HPDE6-E6E7 (cell line): Measurements from ENCODE around the gene IFNG.
"Not testable (repeated sequence)": the region's sequence is repeated elsewhere in the genome, so short reads cannot be mapped to it uniquely, and the experiment has no call there.

ENCODE experiments used
- DNase-seq: peaks from one replicate; pipeline ENCODE4 v3.0.0; 2011; ENCODE audit warnings: missing footprints; ENCODE audit errors: extremely low spot score

The IFNG gene

DNA sequence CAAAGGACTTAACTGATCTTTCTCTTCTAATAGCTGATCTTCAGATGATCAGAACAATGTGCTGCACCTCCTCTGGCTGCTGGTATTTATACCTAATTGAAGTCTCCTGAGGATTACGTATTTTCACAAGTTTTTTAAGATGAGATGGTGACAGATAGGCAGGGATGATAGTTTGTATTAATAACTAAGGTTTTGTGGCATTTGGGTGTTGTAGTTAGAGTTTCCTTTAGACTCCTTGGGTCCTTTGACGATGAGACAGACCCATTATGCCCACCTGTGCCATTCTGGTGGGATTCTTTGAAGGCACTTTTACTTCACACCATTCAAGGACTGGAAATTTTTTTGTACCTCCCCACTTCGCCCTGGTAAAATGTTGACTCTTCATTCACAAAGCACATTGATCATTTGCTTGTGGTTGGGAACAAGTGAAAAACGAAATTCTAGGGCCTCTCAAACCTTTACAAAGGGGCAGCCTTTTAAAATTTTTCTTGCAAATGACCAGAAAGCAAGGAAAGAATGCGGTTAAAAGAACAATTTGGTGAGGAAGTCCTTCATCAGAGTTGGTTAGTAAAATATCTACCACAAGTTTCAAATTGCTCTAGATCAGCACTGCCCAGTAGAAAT lies at the start of gene IFNG:
IFNG (minus strand) TSS at position 60 of the 624 bp plus-strand sequence. CDS start 125 bp downstream, outside the sequence.
- DNase-seq, result no peak

DNA sequence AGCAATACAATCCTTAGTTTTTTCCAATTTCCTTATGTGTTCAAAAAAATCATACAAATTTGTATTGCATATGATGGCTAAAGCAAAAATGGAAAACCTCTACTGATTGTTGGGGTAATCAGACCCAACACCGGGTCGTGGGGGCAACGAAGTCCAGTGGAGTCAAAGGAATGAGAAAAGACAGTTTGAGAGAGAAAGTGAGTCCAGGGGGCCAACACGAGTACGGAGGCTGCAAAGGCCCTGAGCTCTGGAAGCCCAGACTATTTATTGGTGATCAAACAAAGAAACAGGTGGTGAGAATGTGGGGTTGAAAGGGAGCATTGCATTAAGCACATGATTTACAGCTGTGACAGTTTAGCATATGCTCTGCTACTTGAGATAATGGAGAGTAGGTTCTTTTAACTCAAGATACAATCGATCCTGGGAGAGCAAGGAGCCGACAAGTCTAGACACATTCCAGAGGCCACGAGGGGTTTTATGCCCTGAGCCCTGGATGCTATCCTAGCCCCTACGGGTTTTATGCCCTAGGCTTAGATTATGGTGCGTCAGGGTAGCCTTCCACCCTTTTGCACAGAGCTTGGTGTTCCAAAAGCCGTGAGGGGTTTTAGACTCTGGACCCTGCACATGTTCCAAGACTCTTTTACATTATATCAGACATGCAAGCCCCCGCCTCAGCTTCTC lies 49.6 kb upstream of the IFNG start:
- not testable (repeated sequence) for DNase-seq

DNA sequence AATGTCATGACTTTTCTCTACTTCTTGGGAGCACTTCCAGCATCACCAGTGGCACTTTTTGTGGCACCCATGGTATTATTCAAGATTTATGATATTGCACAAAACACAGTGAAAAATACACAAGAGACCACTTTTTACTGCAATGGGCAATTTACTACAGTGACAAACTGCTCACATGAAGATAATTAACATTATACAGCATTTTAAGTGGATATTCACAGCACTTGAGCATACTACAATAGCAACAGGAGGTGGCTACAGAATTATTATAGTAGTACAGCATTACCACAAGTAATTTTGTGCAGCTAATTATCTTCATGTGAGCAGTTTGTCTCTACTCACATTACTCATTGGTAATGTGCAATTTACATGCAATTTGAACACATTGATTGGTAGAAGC lies 47.7 kb upstream of the IFNG start:
- no peak for DNase-seq

DNA sequence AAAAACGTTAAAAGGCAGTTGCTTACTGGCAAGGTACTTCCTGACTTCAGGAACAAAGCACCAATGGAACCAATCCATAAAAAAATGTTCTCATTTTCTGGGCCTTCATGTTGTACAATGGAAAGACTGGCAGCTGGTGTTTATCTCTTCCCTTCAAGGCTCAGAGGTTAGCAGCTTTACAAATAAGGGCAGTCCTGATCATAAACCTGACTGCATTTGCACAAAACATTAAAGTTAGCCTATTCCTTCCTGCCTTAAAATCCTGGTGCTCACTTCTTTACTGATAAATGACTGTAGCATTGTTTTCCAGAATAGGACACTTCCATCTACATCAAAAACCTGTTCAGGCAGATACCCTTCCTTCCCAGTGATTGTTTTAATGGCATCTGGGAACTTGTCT lies 46.9 kb upstream of the IFNG start:
- DNase-seq, result no peak

DNA sequence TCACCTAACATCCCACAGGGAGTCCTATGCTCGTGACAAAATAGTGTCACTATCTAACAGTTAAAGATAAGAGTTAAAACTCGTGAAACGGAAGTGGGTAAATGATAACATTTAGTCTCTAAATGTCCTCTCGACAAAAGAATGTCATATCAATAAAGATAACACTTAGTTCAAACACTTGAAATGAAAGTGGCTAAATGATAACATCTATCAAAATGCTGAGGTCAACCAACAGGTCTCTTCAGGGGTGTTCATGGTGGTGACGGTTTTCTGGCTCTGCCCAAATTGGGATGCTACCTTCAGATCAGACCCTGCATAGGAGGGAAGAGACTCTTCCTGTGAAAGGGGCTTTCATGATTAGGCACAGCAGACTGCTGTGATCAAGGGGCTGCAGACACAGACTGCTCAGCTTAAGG lies 43.9 kb upstream of the IFNG start:
- no peak for DNase-seq

DNA sequence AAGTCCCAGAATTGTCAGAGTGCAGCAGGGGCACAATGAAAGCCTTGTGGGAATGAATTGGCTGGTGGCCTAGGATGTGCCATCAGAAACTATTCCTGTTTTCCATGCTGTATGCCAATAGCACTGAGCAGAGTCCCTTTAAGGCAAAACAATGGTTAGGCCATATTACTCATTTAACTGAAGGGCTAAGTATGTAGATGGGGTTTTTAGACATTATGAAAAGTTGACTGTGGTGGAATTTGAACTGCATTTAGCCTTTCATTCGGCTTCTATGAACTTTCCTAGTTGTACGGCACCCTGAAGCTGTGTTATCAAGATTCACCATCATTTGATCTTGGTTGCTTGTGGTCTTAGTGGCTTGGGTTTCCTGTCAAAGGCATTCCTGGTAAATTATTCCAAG lies 41.3 kb upstream of the IFNG start:
- DNase-seq, result no peak

DNA sequence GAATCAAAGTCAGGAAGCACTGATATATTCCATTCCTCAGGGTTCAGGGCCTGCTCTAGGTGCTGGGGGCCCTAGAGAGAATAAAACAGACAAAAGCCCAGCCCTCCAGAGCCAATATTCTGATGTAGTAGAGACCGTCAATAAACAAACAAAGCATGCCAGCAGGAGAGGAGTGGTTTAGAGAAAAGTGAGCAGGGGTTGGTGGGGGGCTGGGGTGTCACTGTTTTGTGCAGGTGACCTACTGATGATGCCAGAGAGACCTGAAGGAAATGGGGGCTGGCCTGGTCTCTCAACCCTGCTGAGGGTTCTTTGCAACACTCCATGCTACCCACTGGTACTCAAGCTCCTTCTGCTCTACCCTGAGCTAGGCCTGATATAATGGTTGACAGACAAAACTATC lies 39.6 kb upstream of the IFNG start:
- no peak for DNase-seq

DNA sequence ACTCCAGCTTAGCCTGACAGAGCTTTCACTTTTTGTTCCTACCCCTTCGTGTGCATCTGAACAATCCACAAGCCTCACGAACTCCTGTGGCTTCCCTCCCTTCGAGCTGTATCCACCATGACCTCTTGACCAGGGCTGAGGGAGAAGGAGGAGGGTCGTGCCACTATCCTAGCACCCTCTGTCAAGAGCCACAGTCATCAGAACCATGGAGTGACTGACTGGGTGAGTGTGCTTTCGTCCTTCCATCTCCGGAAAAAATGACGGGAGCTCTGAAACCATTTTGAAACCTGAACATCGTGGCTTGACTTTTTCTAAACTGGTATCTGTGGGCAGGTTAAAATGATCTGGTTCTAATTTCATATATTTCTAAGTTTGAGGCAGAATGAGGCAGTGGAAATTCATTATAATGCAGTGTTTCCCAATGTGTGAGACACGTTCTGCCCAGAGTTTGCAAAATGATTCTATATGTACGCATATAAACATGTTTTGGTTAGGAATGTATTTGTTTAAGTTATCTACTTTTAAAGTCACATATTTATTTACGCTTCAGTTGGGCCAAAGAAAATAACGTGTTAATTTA lies 39.1 kb upstream of the IFNG start:
- DNase-seq, result no peak

DNA sequence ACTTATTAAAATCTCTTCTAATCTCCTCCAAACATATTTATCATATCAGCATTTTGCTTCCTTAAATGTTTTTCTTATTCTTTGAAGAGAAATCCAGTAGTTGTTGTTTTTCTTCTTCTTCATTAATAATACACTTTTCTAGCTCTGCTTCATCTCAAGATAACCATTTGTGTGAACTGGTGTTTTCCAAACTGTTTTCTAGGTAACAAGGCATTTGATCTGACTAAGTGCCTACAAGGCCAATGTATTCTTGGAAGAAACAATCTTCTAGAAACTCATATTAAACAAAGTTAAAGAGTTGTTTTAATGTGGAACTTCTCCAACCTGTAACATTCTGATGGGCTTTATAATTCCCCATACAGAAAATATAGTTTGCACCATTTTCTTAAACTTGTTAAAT lies 30.8 kb upstream of the IFNG start:
- DNase-seq, result no peak

DNA sequence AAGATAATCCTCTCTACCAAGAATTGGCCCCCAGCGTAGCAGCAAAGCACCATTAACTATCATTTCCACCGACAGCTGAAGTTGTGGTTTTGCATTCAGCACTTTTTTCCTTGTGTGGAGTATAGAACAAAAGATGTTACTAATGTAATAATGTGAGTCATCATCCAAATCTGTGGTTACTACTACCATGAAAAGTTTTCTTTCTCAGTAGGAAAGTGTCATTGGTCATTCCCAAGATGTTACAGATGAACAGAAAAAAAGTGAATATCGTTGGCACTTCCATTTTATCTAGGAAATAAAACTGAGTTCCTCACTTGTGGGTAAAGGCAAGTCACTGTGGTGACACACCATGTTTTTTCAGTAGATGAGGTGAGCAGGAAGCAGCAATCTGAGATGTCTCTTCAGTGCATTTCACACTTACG lies 30.3 kb upstream of the IFNG start:
- DNase-seq, result peak; percentile 76

DNA sequence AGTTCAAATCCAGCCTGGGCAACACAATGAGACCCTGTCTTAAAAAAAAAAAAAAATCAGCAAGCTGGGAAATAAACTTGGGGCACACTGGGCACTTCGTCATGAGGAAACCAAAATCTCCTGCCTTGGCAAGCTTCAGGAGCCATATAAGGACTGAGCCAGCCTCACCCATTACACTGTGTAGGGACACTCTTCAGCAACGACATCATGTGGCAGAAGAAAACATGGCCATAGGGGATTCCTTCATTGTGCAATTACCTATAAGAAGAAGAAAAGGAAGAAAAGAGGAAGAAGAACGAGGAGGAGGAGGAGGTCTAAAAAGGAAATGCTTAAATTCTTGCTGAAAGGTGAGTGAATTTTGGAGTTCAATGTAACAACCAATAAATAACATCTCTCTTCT lies 26.1 kb upstream of the IFNG start:
- DNase-seq, result no peak

DNA sequence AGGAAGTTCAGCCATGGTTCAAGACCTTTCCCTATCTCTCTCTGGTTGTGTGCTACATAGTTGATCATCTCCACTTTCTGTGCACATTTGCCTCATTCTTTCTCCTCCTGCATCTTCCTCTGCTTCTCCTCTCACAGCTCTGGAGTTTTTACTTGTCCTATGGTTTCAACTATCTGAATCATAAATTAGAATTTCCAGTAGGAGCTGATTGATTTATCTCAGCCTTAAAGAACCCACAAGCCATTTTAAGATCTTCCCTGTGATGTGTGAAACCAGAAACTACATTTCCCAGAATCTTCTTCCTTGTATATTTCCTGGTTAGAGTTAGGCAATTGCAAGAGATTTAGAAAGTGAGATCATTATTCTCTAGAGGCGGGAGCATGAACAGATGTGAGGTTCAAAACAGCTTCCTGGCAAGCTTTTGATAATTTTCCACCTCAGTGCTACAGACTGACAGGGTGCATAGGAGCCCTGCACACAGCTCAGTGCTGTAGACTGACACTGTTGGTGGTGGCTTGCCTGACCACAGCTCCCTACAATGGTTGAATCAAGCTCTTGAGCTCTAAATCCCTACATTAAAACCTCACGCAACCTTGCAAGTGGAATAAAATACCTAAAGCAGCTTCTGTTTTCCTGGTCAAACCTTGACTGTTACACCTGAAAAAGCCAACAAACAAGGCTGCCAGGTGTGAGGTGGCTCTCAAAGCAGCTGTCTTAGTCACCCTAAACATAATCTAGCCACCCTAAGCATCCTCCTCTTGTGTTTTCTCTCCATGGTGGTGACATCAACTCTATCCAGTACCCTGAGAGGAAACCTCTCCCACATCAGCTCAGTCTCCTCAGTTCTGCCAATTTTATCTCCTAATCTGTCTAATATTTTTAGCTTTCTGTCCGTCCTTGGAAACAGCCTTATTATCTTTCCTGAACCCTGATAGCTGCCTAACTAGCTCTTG lies 21.5 kb upstream of the IFNG start:
- DNase-seq, result no peak

DNA sequence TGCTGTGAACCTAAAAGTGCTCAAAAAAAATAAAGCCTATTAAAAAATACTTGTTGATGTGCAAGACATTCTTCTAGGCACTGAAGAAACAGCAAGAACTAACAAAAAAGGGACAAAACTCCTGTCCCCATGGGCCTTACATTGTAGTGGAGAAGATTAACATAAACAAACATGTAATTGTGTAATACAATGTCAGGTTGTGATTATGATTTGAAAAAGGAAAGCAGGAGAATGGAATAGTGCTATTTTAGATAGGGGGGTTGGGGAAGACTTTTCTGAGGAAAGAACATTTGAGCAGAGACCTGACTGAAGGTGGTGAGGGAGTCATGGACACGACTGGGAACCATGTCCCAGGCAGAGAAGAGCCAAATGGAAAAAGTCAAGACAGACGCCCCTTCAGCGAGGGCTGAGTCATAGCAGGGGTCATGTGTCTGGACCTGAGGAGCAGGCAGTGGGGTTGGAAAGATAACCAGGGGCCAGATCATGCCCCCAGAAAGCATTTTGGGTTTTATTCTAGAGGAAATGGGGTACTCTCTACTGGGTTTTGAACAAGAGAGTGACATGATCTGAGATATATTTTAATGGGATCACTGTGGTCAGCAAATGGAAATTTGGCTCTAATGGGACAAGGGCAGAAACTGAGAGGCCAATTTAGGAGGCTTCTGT lies 19.4 kb upstream of the IFNG start:
- no peak for DNase-seq

DNA sequence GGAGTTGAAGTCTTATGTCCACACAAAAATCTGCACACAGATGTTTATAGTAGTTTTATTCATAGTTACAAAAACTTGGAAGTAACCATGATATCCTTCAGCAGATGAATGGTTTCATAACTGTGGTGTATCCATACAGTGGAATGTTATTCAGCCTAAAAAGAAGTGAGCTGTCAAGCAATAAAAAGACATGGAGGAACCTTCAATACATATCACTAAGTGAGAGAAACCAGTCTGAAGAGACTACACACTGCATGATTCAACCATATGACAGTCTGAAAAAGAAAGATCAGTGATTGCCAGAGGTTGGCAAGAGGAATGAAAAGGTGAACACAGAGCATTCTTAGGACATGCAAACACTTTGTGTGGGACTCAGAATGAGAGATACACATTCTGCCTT lies 18.6 kb upstream of the IFNG start:
- DNase-seq, result no peak

DNA sequence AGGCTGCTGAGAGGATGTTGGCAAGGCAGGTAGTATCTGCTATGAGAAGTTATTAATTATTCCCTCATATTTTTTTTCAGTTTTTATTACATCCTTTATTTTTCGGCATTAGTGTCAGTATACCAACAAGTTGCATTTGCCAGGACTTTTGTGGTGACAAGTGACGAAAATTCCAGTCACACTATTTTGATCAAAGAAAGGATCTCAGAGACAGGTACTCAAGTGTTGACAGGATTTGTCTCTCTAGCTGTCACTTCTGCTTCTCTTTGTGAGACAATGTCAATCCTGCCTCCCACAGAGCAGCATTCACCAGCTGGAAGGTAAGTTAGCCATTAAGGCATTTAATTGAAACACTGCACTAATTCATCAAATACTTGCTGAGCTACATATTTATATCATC lies 18.0 kb upstream of the IFNG start:
- DNase-seq, result no peak

DNA sequence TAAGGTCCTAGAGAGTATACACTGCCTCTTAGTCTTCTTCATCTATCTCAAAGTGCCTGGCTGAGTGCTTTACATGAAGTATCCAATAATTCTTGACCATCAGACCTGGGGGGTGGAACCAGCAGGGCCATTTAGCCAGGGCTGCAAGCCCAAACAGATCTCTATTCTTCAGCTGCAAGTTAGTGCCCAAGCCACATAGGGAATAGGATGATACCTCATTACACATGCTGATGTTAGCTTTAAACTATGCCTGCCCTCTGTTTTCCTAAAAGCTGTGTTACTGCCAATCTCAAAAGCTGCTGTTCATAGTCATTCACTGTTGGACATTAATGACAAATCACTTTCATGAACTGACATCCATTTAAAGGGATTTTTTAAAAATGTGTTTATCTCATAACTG lies 16.7 kb upstream of the IFNG start:
- DNase-seq, result no peak

DNA sequence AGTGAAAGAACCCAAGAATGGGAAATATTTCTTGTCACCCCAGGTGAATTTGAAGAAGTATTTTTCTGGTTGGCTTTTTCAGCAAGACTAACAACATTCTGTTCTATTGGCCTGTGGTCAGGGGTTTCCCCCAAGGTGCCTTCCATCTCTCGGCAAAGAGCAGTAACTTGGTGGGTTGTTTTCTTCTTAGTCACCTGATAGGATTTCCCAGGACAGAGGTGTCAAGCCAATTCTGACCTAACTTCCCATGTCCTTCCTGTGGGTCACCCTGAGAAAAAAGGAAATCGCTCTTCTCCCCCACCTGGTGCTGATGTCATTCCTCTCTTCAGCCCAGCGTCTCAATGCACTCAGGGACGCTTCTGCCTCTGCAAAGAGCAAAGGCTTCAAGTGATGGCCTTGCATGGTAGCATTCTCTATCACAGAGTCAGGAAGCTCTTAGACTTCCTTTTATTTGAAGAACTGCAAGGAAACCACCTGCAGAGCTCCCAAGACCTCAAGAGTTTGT lies 16.1 kb upstream of the IFNG start:
- DNase-seq, result no peak

DNA sequence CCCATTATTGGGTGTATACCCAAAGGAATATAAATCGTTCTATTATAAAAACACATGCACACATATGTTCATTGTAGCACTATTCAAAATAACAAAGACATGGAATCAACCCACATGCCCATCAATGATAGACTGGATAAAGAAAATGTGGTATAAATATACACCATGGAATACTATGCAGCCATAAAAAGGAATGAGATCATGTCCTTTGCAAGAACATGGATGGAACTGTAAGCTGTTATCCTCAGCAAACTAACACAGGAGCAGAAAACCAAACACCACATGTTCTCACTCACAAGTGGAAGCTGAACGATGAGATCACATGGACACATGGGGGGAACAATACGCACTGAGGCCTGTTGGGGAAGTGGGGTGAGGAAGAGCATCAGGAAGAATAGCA lies 15.2 kb upstream of the IFNG start:
- not testable (repeated sequence) for DNase-seq

DNA sequence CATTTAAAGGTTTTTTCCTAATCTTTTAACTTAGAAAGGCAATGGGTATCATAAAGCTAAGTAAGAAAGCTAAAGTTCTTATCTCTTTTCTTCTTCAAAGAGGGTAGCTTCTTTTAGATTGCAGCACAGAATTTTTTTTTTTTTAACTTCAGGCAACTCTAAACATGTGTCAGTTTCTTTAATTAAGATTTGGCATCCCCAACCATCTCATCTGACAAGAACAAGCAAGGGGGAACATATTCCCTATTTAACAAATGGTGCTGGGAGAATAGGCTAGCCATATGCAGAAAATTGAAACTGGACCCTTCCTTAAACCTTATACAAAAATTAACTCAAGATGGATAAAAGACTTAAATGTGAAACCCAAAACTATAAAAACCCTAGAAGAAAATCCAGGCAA lies 14.3 kb upstream of the IFNG start:
- DNase-seq, result no peak

DNA sequence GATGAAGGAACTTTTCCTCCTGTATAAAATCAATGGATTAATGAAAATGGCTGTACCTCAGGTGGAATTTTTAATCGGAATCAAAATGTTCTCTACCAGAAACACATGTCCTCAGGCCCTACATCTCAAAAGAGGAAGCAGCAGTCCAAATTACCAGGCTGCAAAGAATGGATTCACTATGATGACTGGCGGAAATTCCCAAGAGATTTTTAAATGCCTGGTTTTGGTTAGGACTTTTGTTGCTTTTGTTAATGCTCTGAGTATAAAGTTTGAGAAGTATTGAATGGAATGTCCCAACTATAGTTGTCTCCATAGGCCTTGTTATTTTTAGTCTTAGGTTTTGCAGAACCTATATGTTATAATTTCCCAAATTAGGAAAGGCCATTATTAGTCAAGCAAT lies 11.2 kb upstream of the IFNG start:
- DNase-seq, result no peak

DNA sequence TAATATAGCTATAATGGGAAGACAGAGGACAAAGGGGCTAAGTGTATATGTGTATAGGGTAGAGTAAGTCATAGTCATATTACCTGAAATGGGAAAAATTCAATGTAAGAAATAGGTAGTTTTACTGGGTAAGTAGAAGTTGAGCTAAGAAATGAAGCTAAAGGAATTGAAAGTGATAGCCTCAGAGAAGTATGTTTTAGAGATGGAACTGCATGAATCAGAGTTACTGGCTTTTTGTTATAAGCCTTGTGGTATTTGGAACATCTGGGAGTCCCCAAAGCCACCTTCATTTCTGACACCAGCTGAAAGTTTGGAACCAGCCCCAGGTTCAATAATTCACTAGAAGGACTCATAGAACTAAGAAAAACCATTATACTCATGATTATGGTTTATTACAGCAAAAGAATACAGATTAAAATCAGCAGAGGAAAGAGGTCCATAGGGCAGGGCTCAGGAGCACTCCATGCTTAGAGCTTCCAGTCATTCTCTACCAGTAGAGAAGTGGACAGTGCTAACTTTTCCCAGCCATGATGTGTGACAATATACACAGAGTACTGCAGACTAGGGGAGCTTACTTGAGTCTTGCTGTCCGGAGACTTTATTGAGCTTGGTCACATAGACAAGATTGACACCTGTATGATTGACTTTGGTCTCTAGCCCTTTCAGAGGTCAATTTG lies 9.8 kb upstream of the IFNG start:
- DNase-seq, result no peak
